ENCODE results near the gene SMS. TPM values are rescaled to one million over a fixed set of nuclear protein-coding genes. Genes with fewer than 3 reads are reported as not detected.

Gene SMS
- total RNA-seq, 1 experiment from 2014 or later, result 177 TPM

GRCh38 chrX:21972721-21973120 is 32.2 kb downstream of the SMS start:
- no peak for DNase-seq (ENCODE audit: low spot score)
- in situ Hi-C loops (cut with HindIII; ENCODE audit: low sequenced_read_pairs), result no loop called here

DNA sequence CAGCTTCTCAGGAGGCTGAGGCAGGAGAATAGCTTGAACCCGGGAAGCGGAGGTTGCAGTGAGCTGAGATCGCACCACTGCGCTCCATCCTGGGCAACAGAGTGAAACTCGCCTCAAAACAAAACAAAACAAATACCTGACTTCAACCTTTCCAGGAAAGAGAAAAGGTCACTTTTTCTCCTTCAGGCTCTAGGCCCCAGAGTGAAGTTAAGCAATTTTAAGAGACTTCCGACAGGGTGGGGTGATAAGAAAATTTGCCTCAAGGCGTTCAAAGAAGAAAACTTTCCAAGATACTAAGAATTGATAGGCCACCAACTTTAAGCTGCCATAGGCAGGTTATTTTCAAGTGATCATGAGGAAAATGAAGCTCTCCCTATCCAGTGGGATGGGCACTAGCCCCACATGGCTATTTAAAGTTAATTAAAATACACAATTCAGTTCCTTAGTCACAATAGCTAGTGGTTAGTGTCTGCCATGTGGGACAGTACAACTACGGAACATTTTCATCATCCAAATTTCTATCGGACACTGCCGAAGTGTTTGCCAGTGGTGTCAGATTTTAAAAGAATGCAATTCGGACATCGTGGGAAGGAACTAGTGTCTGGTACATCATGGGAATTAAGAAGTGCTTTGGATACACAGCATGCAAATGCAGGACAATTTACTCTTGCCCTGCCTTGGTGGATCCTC is 33.0 kb downstream of the SMS start:
- in situ Hi-C loops (cut with HindIII; ENCODE audit: low sequenced_read_pairs), result no loop called here
- DNase-seq (ENCODE audit: low spot score), result no peak

GRCh38 chrX:21974011-21974385 is 33.5 kb downstream of the SMS start:
- DNase-seq (ENCODE audit: low spot score), result no peak
- in situ Hi-C loops (cut with HindIII; ENCODE audit: low sequenced_read_pairs), result no loop called here

GRCh38 chrX:21975242-21975641 is 34.7 kb downstream of the SMS start:
- in situ Hi-C loops (cut with HindIII; ENCODE audit: low sequenced_read_pairs), result no loop called here

DNA sequence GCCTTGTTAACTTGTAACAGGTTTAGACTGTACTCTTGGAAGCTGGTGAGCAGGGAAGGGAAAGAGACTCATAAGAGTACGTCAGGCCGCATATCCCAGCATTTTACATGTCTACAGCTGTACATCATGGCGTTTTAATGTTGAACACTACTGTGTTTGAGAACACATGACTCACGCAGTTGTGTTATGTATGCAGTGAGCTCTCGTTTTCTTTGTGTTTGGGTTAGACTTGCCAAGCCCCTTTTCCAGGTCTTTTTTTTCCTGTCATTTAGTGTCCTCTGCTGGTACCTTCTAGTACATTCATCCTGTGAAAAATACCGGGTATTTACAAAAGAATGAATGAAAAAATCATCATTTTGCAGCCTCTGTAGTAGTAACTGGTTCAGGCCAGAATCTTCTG is 35.3 kb downstream of the SMS start:
- peak; percentile 78 for DNase-seq (ENCODE audit: low spot score)
- in situ Hi-C loops (cut with HindIII; ENCODE audit: low sequenced_read_pairs), result no loop called here

More at GRCh38 chrX:21975242-21975641, 34.7 kb downstream of the SMS start:
- DNase-seq (ENCODE audit: low spot score), result no peak

- DNase-seq (ENCODE audit: low spot score), result no peak
- in situ Hi-C loops (cut with HindIII; ENCODE audit: low sequenced_read_pairs), result no loop called here
Measured at GRCh38 chrX:21978346-21978745, 37.8 kb downstream of the SMS start.

DNA sequence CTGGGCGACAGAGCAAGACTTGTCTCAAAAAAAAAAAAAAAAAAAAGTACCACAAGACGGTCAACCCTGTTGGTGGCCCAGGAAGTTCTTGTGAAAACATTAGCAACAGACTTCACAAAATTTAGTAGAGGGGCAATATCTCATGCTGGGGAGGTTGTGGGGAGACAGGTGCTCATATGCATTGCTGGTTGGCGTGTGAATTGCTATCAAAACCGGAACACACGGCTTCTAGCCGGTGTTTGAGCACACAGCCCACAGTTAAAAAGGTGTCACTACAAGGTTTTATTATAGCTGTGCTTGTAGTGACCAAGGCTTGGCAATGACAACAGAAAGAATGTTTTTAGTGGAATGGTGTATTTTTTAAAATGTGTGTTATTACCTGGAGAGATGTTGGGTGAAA is 41.8 kb downstream of the SMS start:
- in situ Hi-C loops (cut with HindIII; ENCODE audit: low sequenced_read_pairs), result no loop called here

GRCh38 chrX:21985332-21985777 is 44.8 kb downstream of the SMS start:
- peak; percentile 80 for DNase-seq (ENCODE audit: low spot score)
- in situ Hi-C loops (cut with HindIII; ENCODE audit: low sequenced_read_pairs), result no loop called here

More for the DNA sequence above, 41.8 kb downstream of the SMS start:
- no peak for DNase-seq (ENCODE audit: low spot score)

DNA sequence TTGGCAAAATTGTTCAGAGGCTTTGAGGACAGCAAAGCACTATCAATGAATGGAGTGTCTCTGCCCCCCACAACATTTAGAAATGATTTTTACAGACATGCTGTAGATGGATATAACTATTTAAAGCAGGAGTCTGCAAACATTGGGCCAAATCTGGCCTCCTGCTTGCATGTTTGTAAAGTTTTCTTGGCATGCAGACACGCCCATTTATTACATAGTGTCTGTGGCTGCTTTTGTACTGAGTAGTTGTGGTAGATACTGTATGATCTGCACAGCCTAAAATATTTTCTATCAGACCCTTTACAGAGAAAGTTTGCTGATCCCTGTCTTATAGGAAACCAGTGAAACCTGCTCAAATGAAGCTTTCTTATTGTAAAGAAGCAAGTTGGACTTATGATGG is 46.1 kb downstream of the SMS start:
- in situ Hi-C loops (cut with HindIII; ENCODE audit: low sequenced_read_pairs), result no loop called here
- DNase-seq (ENCODE audit: low spot score), result no peak

- in situ Hi-C loops (cut with HindIII; ENCODE audit: low sequenced_read_pairs), result no loop called here
- DNase-seq (ENCODE audit: low spot score), result no peak
Measured at GRCh38 chrX:21989384-21989783, 48.9 kb downstream of the SMS start.

DNA sequence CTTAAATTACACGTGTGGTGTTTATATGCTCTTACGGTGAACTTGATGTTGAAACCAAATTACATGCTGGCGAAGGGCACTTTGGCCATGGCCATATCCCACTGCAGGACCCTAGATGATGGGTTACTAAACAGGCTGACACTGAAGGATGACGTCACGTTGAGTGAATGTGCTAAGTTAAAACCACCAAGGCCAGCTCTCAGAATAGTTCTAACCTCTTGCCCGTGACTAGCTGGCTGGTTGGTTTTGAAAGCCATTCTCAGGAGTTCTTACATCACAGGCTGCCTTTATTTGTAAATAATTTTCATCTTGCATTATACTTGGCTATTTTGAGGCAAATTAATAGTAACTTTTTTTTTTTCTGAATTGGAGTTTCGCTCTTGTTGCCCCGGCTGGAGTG is 50.3 kb downstream of the SMS start:
- in situ Hi-C loops (cut with HindIII; ENCODE audit: low sequenced_read_pairs), result no loop called here

DNA sequence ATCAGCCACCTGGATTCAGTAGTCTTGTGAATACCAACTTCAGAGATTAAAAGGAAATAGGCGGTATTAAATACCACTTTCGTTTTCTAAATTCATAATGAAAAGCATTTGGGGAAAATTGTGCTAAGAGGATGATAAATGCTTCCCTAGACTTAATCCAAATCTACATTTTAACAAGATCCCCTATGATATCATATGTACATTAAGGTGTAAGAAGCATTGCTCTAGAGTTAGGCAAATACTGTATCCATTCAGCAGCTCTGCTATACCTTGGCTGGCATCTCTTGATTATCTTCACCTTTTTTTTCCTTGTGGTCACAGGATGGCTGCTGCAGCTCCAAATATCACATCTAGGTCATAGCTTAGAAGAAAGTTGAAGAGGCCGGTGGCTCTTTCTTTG is 51.0 kb downstream of the SMS start:
- in situ Hi-C loops (cut with HindIII; ENCODE audit: low sequenced_read_pairs), result no loop called here
- DNase-seq (ENCODE audit: low spot score), result no peak

More for the DNA sequence above, 50.3 kb downstream of the SMS start:
- DNase-seq (ENCODE audit: low spot score), result no peak

- in situ Hi-C loops (cut with HindIII; ENCODE audit: low sequenced_read_pairs), result no loop called here
- no peak for DNase-seq (ENCODE audit: low spot score)
Measured at GRCh38 chrX:21993265-21993664, 52.8 kb downstream of the SMS start.

GRCh38 chrX:21996872-21997455 is 56.5 kb downstream of the SMS start:
- in situ Hi-C loops (cut with HindIII; ENCODE audit: low sequenced_read_pairs), result no loop called here
- no peak for DNase-seq (ENCODE audit: low spot score)

GRCh38 chrX:21998037-21998436 is 57.5 kb downstream of the SMS start:
- in situ Hi-C loops (cut with HindIII; ENCODE audit: low sequenced_read_pairs), result no loop called here
- DNase-seq (ENCODE audit: low spot score), result no peak

DNA sequence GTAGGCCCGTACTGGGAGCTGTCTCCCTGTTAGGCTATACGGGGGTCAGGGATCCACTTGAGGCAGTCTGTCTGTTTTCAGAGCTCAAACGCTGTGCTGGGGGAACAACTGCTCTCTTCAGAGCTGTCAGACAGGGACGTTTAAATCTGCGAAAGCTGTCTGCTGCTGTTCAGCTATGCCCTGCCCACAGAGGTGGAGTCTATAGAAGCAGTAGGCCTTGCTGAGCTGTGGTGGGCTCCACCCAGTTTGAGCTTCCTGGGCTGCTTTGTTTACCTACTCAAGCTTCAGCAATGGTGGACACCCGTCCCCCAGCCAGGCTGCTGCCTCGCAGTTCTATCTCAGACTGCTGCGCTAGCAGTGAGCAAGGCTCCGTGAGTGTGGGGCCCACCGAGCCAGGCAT is 64.4 kb downstream of the SMS start:
- DNase-seq (ENCODE audit: low spot score), result no peak
- in situ Hi-C loops (cut with HindIII; ENCODE audit: low sequenced_read_pairs), result no loop called here

DNA sequence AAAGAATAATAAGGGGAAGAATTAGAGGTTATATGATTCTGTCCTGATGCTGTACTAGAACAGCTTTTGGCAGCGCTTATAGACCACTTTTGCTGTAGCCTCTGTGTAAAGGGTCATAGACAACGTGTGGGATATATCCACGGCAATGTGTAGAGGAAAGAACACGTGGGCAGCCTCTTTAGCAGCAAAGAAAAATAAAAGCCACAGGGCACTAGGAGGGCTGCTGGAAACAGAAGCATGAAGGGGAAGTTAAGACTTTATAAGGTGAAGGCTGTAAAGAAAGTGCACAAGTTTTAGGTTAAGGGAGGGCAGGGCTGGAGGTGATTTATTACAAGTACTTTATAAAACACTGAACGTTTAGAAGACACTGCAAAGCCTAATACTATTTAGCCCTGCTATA is 71.5 kb downstream of the SMS start:
- in situ Hi-C loops (cut with HindIII; ENCODE audit: low sequenced_read_pairs), result no loop called here
- DNase-seq (ENCODE audit: low spot score), result no peak

DNA sequence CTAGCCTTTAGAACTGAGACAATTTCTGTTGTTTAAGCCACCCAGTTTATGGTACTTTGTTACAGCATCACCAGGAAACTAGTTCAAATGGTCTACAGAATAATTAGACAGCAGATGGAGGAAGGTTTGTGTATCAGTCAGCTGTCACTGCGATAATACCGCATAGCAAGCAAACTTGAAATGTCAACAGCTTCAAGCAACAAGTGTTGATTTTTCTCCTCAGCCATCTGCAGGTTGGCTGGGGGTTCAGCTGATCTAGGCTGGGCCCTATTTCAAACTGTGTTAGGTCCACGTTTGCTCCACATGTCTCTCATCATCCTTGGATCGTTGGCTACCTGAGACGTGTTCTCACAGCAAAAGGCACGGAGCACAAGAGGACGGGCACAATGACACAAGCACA is 72.4 kb downstream of the SMS start:
- DNase-seq (ENCODE audit: low spot score), result no peak
- in situ Hi-C loops (cut with HindIII; ENCODE audit: low sequenced_read_pairs), result no loop called here

- in situ Hi-C loops (cut with HindIII; ENCODE audit: low sequenced_read_pairs), result no loop called here
- no peak for DNase-seq (ENCODE audit: low spot score)
Measured at GRCh38 chrX:22015139-22015750, 74.7 kb downstream of the SMS start.

- in situ Hi-C loops (cut with HindIII; ENCODE audit: low sequenced_read_pairs), result no loop called here
- no peak for DNase-seq (ENCODE audit: low spot score)
Measured at GRCh38 chrX:22021751-22022324, 81.3 kb downstream of the SMS start.
